Type B pancreatic cell (in vitro differentiated cells): ENCODE data around the gene CHN1. TPM values are rescaled to one million over a fixed set of nuclear protein-coding genes. Genes with fewer than 3 reads are reported as not detected.
A peak's percentile ranks its signal among the peaks of the same experiment; 100 is the strongest.

ENCODE experiments used
- DNase-seq: peaks from one replicate; pipeline ENCODE4 v3.0.0; 2021; ENCODE audit warnings: mixed read lengths; ENCODE audit not compliant: unreplicated experiment; ENCODE audit errors: extremely low spot score
- H3K27ac Mint-ChIP-seq: 2 replicates; pipeline ENCODE4 v1.8.0; 2021; ENCODE audit warnings: mild to moderate bottlenecking, mixed read lengths
- H3K27me3 Mint-ChIP-seq: 2 replicates; pipeline ENCODE4 v1.8.0; 2021; ENCODE audit warnings: mixed read lengths
- H3K36me3 Mint-ChIP-seq: 2 replicates; pipeline ENCODE4 v1.8.0; 2021; ENCODE audit warnings: mixed read lengths
- H3K4me1 Mint-ChIP-seq: one replicate; pipeline ENCODE4 v1.8.0; 2021; ENCODE audit warnings: mixed read lengths; ENCODE audit not compliant: unreplicated experiment
- H3K4me3 Mint-ChIP-seq: 2 replicates; pipeline ENCODE4 v1.8.0; 2021; ENCODE audit warnings: mild to moderate bottlenecking, mixed read lengths
- H3K9me3 Mint-ChIP-seq: 2 replicates; pipeline ENCODE4 v1.8.0; 2021; ENCODE audit warnings: mixed read lengths
- total RNA-seq: library from RNA; stranded (reverse); gene quantifications from 2 replicates; pipeline ENCODE4 v1.2.1, GENCODE V29; 2021; ENCODE audit warnings: low replicate concordance
- TF ChIP-seq, protein P1 (sequence below): fragments of 200-600 bp; sonication (generic); conservative IDR thresholded peaks from 2 replicates; pipeline ENCODE4 v1.5.0; 2021; ENCODE audit warnings: antibody characterized with exemption, mild to moderate bottlenecking

CHN1 gene
- total RNA-seq, 1 donor from 2014 or later, result 24.0 TPM

DNA sequence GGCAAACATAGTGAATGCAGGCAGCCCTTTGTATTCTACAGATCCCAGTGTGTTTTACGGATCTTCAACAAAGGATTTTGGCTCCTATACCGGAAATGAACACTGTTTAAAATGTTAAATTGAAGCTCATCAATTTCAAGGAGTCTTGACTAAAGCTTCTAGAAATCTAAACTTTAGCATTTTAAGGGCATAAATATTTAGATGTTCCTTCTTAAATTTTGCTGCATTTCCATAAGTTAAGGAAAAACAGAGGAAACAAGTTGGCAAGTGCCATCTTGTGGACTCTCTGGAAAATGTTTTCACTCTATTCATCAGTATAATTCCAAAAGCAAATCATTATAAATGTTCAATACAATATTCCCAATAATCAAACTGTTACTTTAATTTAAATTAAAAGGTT is 19.6 kb downstream of the CHN1 start:
- H3K27me3 Mint-ChIP-seq, result no peaks in the 10 kb centered on the region
- DNase-seq, result no peak
- no peak overlapping the region for H3K27ac Mint-ChIP-seq
- no peak overlapping the region for H3K4me3 Mint-ChIP-seq
- TF ChIP-seq, protein P1, sequence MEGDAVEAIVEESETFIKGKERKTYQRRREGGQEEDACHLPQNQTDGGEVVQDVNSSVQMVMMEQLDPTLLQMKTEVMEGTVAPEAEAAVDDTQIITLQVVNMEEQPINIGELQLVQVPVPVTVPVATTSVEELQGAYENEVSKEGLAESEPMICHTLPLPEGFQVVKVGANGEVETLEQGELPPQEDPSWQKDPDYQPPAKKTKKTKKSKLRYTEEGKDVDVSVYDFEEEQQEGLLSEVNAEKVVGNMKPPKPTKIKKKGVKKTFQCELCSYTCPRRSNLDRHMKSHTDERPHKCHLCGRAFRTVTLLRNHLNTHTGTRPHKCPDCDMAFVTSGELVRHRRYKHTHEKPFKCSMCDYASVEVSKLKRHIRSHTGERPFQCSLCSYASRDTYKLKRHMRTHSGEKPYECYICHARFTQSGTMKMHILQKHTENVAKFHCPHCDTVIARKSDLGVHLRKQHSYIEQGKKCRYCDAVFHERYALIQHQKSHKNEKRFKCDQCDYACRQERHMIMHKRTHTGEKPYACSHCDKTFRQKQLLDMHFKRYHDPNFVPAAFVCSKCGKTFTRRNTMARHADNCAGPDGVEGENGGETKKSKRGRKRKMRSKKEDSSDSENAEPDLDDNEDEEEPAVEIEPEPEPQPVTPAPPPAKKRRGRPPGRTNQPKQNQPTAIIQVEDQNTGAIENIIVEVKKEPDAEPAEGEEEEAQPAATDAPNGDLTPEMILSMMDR, result peak; percentile 81
- H3K4me1 Mint-ChIP-seq, result peaks cover 12% of the 10 kb centered on the region
- no peaks in the 10 kb centered on the region for H3K9me3 Mint-ChIP-seq
- H3K36me3 Mint-ChIP-seq, result no peaks in the 10 kb centered on the region

DNA sequence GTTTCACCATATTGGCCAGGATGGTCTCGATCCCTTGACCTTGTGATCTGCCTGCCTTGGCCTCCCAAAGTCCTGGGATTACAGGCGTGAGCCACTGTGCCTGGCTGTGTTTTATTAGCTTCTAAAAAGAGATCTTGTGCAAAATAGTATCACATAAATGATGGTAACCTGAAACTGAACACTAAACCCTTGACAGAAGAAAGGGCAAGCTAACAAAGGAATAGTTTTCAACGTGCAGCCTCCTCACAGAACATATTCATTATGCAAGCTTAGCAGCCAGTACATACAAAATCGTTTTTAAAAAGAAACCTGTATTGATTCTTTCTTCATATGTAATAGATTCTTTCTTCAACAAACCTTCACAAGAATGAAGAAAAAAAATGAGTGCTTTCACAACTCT is 20.6 kb downstream of the CHN1 start:
- TF ChIP-seq, protein P1, result no peak
- no peak overlapping the region for H3K4me3 Mint-ChIP-seq
- no peaks in the 10 kb centered on the region for H3K9me3 Mint-ChIP-seq
- H3K36me3 Mint-ChIP-seq, result no peaks in the 10 kb centered on the region
- DNase-seq, result no peak
- no peaks in the 10 kb centered on the region for H3K27me3 Mint-ChIP-seq
- no peak overlapping the region for H3K27ac Mint-ChIP-seq
- peaks cover 9% of the 10 kb centered on the region for H3K4me1 Mint-ChIP-seq

DNA sequence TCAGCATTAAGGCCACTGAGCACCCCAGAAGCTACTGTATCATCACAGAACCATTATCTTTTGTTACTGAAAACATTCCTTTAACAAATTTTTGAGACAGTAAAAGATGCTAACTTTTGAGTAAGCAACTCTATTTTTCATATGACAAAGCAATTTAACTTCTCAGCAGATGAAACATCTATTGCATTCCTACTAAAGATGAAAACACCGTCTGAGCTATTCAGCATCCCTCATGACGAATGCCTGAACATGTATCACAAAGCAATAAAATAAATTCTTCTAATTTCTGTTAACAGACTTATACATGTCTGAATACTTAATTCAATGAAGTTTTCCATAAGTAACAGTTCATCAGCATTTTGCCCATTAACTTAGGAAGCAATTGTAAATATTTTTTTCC is 23.9 kb downstream of the CHN1 start:
- no peak for DNase-seq
- Mint-ChIP-seq H3K9me3 (no peaks in the 10 kb centered on the region), H3K36me3 (no peaks in the 10 kb centered on the region), H3K4me3 (no peak overlapping the region), H3K27ac (no peak overlapping the region), H3K27me3 (no peaks in the 10 kb centered on the region), H3K4me1 (peaks cover 9% of the 10 kb centered on the region)
- TF ChIP-seq, protein P1, result no peak

DNA sequence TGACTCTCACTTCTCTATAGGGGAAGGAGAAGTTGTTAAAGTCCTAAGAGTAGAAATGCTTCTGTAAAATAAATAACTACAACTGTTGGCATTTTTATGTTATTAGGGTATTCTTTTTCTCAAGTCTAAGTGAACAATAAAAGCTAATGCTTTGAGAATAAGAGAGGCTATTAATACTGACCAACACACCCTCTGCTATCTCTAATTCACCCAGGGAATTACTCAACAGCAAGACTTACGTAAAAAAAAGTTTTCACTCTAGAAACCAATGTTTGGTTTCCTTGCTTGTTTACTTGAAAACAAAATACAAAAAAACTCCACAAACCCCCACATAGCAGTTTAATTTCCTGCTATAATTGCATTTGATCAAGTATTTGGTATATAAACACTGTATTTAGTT is 25.2 kb downstream of the CHN1 start:
- TF ChIP-seq, protein P1, result no peak
- Mint-ChIP-seq H3K4me3 (no peak overlapping the region), H3K9me3 (peaks cover 4% of the 10 kb centered on the region), H3K27ac (no peak overlapping the region), H3K4me1 (peaks cover 11% of the 10 kb centered on the region), H3K27me3 (no peaks in the 10 kb centered on the region), H3K36me3 (no peaks in the 10 kb centered on the region)
- no peak for DNase-seq

DNA sequence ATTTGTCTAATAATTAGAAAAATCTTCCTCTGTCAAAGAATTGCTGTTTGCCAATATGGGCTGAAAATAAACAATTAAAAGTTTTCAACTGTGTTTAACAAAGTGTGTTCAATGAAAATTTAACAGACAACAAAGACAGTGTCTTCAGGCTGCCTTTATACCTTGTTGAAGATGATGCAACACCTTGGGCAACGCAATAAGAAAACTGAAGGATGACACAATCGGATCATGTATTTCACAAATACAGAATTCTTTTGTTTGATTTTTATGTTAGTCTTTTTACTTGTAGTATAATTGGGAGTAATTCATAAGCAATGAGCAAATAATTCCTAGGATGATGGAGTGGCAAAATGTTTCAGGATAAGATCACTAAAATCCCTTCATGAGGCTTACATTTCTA is 27.8 kb downstream of the CHN1 start:
- H3K36me3 Mint-ChIP-seq, result no peaks in the 10 kb centered on the region
- no peak overlapping the region for H3K27ac Mint-ChIP-seq
- TF ChIP-seq, protein P1, result no peak
- no peak overlapping the region for H3K4me3 Mint-ChIP-seq
- no peaks in the 10 kb centered on the region for H3K27me3 Mint-ChIP-seq
- peaks cover 8% of the 10 kb centered on the region for H3K4me1 Mint-ChIP-seq
- peaks cover 4% of the 10 kb centered on the region for H3K9me3 Mint-ChIP-seq
- no peak for DNase-seq

DNA sequence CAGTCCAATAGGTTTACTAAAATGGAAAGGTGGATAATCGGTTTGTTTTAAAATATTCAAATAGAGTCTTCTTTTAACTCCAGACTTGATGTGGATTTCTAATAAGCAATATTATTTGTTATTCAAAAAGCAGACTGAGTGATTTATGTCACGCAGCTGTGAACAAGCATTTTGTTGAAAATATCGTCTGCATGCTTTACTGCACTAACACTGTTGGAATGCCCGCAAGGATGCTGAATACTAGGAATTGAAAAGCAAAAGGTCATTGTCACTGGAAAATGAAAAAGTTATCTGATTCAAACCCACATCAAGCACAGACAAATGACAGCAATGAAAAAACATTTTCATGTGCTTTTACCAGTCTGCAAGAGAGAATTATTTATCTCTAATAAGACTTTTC is 31.1 kb downstream of the CHN1 start:
- DNase-seq, result no peak
- Mint-ChIP-seq H3K36me3 (no peaks in the 10 kb centered on the region), H3K4me1 (peaks cover 12% of the 10 kb centered on the region), H3K27me3 (no peaks in the 10 kb centered on the region), H3K27ac (no peak overlapping the region), H3K4me3 (no peak overlapping the region), H3K9me3 (peaks cover 4% of the 10 kb centered on the region)
- TF ChIP-seq, protein P1, result no peak
